ENCODE measurements around the gene STT3B.

- TF ChIP-seq CTCF (IDR thresholded peaks at IDR 0.05) (no peak), POLR2AphosphoS5 (IDR thresholded peaks at IDR 0.05) (no peak), POLR2A (IDR thresholded peaks at IDR 0.05) (no peak)
Measured at GRCh38 chr3:31645256-31645655, 112.5 kb downstream of the STT3B start.
